HFF-Myc (cell line): Measurements from ENCODE around the gene METTL24.

Experiments used
- DNase-seq: peaks from one replicate; pipeline ENCODE4 v3.0.0-alpha.2; 2011; ENCODE audit warnings: low read depth; ENCODE audit errors: extremely low read depth
- H3K4me3 ChIP-seq: replicated peaks from 2 replicates; pipeline ENCODE4 v1.5.1; 2011; ENCODE audit warnings: low read depth, mild to moderate bottlenecking, control low read depth, low read length
- CTCF ChIP-seq: IDR thresholded peaks from 2 replicates; pipeline ENCODE4 v1.5.1; 2012; ENCODE audit warnings: mild to moderate bottlenecking, low read depth, low read length, control low read depth; ENCODE audit errors: missing control alignments

METTL24 gene

GRCh38 chr6:110232450-110232849, 125.7 kb downstream of the METTL24 start:
- DNase-seq = no peak
- no peak overlapping the region for H3K4me3 ChIP-seq
- no peak for TF ChIP-seq CTCF

GRCh38 chr6:110226261-110226660, 131.9 kb downstream of the METTL24 start:
- no peak overlapping the region for H3K4me3 ChIP-seq
- no peak for TF ChIP-seq CTCF
- DNase-seq = no peak

GRCh38 chr6:110221738-110222137, 136.4 kb downstream of the METTL24 start:
- TF ChIP-seq CTCF = no peak

GRCh38 chr6:110217266-110217665, 140.9 kb downstream of the METTL24 start:
- no peak for TF ChIP-seq CTCF

More at GRCh38 chr6:110221738-110222137, 136.4 kb downstream of the METTL24 start:
- H3K4me3 ChIP-seq = no peak overlapping the region
- DNase-seq = no peak

GRCh38 chr6:110216140-110216539, 142.0 kb downstream of the METTL24 start:
- H3K4me3 ChIP-seq = no peak overlapping the region
- no peak for DNase-seq
- TF ChIP-seq CTCF = no peak

More at GRCh38 chr6:110217266-110217665, 140.9 kb downstream of the METTL24 start:
- no peak for DNase-seq
- H3K4me3 ChIP-seq = no peak overlapping the region

GRCh38 chr6:110214338-110214737, 143.8 kb downstream of the METTL24 start:
- DNase-seq = no peak
- no peak for TF ChIP-seq CTCF
- no peak overlapping the region for H3K4me3 ChIP-seq

GRCh38 chr6:110211753-110212152, 146.4 kb downstream of the METTL24 start:
- TF ChIP-seq CTCF = no peak
- H3K4me3 ChIP-seq = no peak overlapping the region
- DNase-seq = no peak
